ENCODE results near the gene FGF18. TPM values are rescaled to one million over a fixed set of nuclear protein-coding genes. Genes with fewer than 3 reads are reported as not detected.

Gene FGF18
- total and polyA plus RNA-seq, 4 donors: 1.8 to 3.4 (median 2.5) TPM

GRCh38 chr5:171415115-171415730 lies 4.2 kb upstream of the FGF18 start:
- peaks cover 10 to 20% (median 15%) of the 10 kb centered on the region in 4 donors for H3K36me3 ChIP-seq (ENCODE audit: control insufficient read depth in 4 of 4, insufficient read depth in 4 of 4, low read length in 4 of 4)
- WGBS, 2 donors: 88 to 89% methylated on average over 9 of the region's 9 CpGs
- DNase-seq: peak in 1 of 3 donors; percentile 29
- no peak overlapping the region for H3K4me3 ChIP-seq
- ATAC-seq (ENCODE audit: insufficient read depth, low FRiP score): no peak
- no peaks in the 10 kb centered on the region for H3K9me3 ChIP-seq (ENCODE audit: control insufficient read depth in 4 of 4, insufficient read depth in 3 of 4, low read length in 3 of 4)
- no peak overlapping the region for H3K9ac ChIP-seq (ENCODE audit: insufficient read depth in 1 of 2, low read length in 2 of 2)
- TF ChIP-seq CTCF (IDR thresholded peaks at IDR 0.05; ENCODE audit: control extremely low read depth, extremely low read depth): no peak
- H3K27me3 ChIP-seq (ENCODE audit: control insufficient read depth in 3 of 3, insufficient read depth in 3 of 3, low read length in 2 of 3): peaks cover 0 to 2% (median 0%) of the 10 kb centered on the region in 3 donors
- H3K4me1 ChIP-seq (ENCODE audit: control insufficient read depth in 5 of 5, insufficient read depth in 5 of 5, low read length in 5 of 5): peaks cover 0 to 15% (median 4%) of the 10 kb centered on the region in 5 donors
- H3K27ac ChIP-seq (ENCODE audit: low read depth in 1 of 2, low read length in 1 of 2): no peak overlapping the region

GRCh38 chr5:171416160-171417049 lies 3.0 kb upstream of the FGF18 start:
- peaks cover 0 to 22% (median 4%) of the 10 kb centered on the region in 5 donors for H3K4me1 ChIP-seq (ENCODE audit: control insufficient read depth in 5 of 5, insufficient read depth in 5 of 5, low read length in 5 of 5)
- no peak for DNase-seq
- ATAC-seq (ENCODE audit: insufficient read depth, low FRiP score): no peak
- no peaks in the 10 kb centered on the region for H3K9me3 ChIP-seq (ENCODE audit: control insufficient read depth in 4 of 4, insufficient read depth in 3 of 4, low read length in 3 of 4)
- TF ChIP-seq CTCF (IDR thresholded peaks at IDR 0.05; ENCODE audit: control extremely low read depth, extremely low read depth): no peak
- 90 to 91% methylated on average over 11 of the region's 11 CpGs for WGBS, 2 donors
- no peak overlapping the region for H3K9ac ChIP-seq (ENCODE audit: insufficient read depth in 1 of 2, low read length in 2 of 2)
- H3K4me3 ChIP-seq: no peak overlapping the region
- no peak overlapping the region for H3K27ac ChIP-seq (ENCODE audit: low read depth in 1 of 2, low read length in 1 of 2)
- peaks cover 5 to 15% (median 11%) of the 10 kb centered on the region in 4 donors for H3K36me3 ChIP-seq (ENCODE audit: control insufficient read depth in 4 of 4, insufficient read depth in 4 of 4, low read length in 4 of 4)
- H3K27me3 ChIP-seq (ENCODE audit: control insufficient read depth in 3 of 3, insufficient read depth in 3 of 3, low read length in 2 of 3): peaks cover 0 to 3% (median 0%) of the 10 kb centered on the region in 3 donors

- Histone ChIP-seq H3K27me3 (ENCODE audit: control insufficient read depth in 3 of 3, insufficient read depth in 3 of 3, low read length in 2 of 3) (peaks cover 0 to 4% (median 3%) of the 10 kb centered on the region in 3 donors), H3K27ac (ENCODE audit: low read depth in 1 of 2, low read length in 1 of 2) (no peak overlapping the region), H3K36me3 (ENCODE audit: control insufficient read depth in 4 of 4, insufficient read depth in 4 of 4, low read length in 4 of 4) (peaks cover 0 to 3% (median 0%) of the 10 kb centered on the region in 4 donors), H3K9me3 (ENCODE audit: control insufficient read depth in 4 of 4, insufficient read depth in 3 of 4, low read length in 3 of 4) (no peaks in the 10 kb centered on the region), H3K9ac (ENCODE audit: insufficient read depth in 1 of 2, low read length in 2 of 2) (no peak overlapping the region), H3K4me1 (ENCODE audit: control insufficient read depth in 5 of 5, insufficient read depth in 5 of 5, low read length in 5 of 5) (peaks cover 0 to 31% (median 5%) of the 10 kb centered on the region in 5 donors), H3K4me3 (no peak overlapping the region)
- ATAC-seq (ENCODE audit: insufficient read depth, low FRiP score) (peak; percentile 79), DNase-seq (peak; percentile 88 to 92 (median 91))
- WGBS, 2 donors: 16% methylated on average over 25 to 26 of the region's 26 CpGs
- TF ChIP-seq CTCF (IDR thresholded peaks at IDR 0.05; ENCODE audit: control extremely low read depth, extremely low read depth): peak; percentile 81
Measured at GRCh38 chr5:171418316-171418981, 998 bp upstream of the FGF18 start.

All from lung (tissue), 12 donors.